HUES6 (cell line): ENCODE data around the gene RUFY1.

ENCODE experiments used
- H3K27ac ChIP-seq: 2 replicates; pipeline ENCODE4 v1.7.0; 2013; ENCODE audit warnings: low read depth, mild to moderate bottlenecking, low read length, inconsistent platforms
- H3K27me3 ChIP-seq: 2 replicates; pipeline ENCODE4 v1.6.1; 2013; ENCODE audit warnings: low read length; ENCODE audit not compliant: control insufficient read depth, insufficient read depth
- H3K36me3 ChIP-seq: 2 replicates; pipeline ENCODE4 v1.6.1; 2013; ENCODE audit warnings: low read length; ENCODE audit not compliant: control insufficient read depth, insufficient read depth
- H3K4me1 ChIP-seq: 2 replicates; pipeline ENCODE4 v1.6.1; 2013; ENCODE audit warnings: low read length; ENCODE audit not compliant: control insufficient read depth, insufficient read depth
- H3K4me3 ChIP-seq: 2 replicates; pipeline ENCODE4 v1.5.1; 2013; ENCODE audit warnings: low read depth, low read length
- H3K9ac ChIP-seq: one replicate; pipeline ENCODE4 v1.6.1; 2013; ENCODE audit warnings: mild to moderate bottlenecking, low read length
- H3K9me3 ChIP-seq: 2 replicates; pipeline ENCODE4 v1.6.1; 2013; ENCODE audit warnings: low read depth, low read length; ENCODE audit not compliant: control insufficient read depth, insufficient read depth

The RUFY1 gene

DNA sequence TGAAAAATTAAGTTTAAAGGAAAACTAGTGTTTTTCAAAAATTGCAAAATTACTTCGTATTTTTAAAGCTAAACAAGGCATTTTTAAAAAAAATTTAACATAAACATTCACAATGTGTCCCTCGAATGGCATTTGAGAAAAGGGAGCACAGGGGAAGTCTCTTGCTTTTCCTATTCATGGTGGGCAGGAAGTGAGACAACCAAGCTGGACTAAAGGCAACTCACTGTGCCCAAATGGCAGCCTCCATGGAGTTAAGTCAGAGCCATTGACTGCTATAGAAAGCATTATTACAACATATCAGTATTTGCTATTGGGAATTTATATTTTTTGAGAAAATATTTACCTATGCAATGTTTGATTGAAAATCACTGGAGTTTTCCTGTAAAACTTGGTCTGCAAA, 64.8 kb downstream of the RUFY1 start:
- no peak overlapping the region for H3K4me3 ChIP-seq
- H3K27me3 ChIP-seq: no peaks in the 10 kb centered on the region
- peaks cover 98% of the 10 kb centered on the region for H3K36me3 ChIP-seq
- H3K4me1 ChIP-seq: peaks cover under 1% of the 10 kb centered on the region; the same call in 1 of the 2 replicates
- no peaks in the 10 kb centered on the region for H3K9me3 ChIP-seq
- H3K9ac ChIP-seq: no peak overlapping the region
- no peak overlapping the region for H3K27ac ChIP-seq

DNA sequence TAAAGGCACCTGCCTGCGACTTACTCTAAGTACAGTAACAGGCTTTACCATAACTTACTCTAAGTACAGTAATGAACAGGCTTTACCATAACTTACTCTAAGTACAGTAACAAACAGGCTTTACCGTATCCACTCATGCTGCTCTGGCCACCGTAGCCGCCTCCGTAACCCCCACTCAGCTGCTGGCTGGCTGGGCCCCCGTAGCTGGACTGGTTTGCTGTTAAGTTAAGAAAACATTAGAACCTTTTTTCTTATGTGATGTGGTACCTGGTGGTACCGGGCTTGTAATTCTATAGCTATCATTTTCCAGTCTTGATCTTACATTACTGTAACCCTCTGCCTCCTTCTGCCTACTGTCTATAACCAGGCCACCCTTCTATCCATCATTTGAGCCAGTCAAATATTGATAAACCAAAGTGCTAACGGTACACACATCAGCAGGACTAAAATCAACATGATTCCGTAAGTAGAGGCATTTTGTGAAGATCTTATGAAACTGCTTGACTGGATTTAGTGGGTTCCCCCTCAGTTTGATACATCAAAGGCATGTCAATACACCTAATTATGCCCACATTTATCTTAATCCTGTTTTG, 65.7 kb downstream of the RUFY1 start:
- Histone ChIP-seq H3K4me1 (peaks cover 9% of the 10 kb centered on the region), H3K36me3 (peaks cover 98% of the 10 kb centered on the region), H3K9ac (no peak overlapping the region), H3K27me3 (no peaks in the 10 kb centered on the region), H3K9me3 (no peaks in the 10 kb centered on the region), H3K4me3 (no peak overlapping the region), H3K27ac (no peak overlapping the region)

DNA sequence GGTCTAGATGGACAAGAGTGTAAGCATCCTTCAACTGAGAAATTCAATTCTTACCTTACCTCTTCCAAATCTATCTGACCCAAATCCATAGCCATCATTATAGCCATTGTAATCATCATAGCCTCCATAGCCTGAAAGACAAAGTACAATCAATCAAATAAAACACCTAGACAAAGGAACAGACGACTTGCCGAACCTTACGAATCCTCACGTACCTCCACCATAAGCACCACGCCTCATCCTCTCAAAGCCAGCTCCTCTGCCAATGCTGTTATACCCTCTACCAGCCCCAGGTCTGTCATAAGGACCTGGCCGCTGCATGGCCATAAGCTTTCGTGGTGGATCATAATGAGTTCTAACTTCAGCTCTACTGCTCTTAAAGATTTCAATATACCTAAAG, 67.6 kb downstream of the RUFY1 start:
- no peak overlapping the region for H3K27ac ChIP-seq
- no peak overlapping the region for H3K9ac ChIP-seq
- peaks cover 19% of the 10 kb centered on the region for H3K4me1 ChIP-seq

DNA sequence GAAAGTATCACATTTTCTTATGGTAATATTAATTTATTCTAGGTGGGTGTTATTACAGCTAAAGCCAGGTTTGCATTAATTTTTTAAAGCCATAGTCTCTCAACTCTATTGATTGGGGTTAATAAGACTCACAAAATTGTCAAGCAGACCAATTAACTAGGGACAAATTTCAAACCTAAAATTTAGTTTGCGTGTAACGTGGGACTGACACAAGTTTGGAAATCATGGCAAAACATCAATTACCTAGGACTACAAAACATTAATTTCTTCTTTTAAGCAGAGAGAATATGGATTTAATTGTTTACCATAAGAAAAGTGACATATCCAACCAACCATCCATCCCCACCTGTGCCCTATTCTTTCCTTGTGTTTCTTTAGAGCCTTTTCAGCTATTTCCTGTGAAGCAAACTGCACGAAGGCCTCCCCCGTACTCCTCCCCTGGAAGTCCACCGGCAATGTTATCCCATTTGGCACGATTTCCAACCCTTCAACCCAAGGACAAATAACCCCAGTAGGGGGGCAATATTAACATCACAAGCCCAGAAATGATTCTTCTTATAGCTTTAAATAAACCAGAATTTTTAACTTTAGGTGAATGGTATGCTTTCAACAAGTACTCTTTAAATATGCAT, 68.7 kb downstream of the RUFY1 start:
- H3K36me3 ChIP-seq: peaks cover 86% of the 10 kb centered on the region
- no peak overlapping the region for H3K9ac ChIP-seq
- no peaks in the 10 kb centered on the region for H3K27me3 ChIP-seq
- H3K27ac ChIP-seq: no peak overlapping the region
- peaks cover 19% of the 10 kb centered on the region for H3K4me1 ChIP-seq
- no peaks in the 10 kb centered on the region for H3K9me3 ChIP-seq
- peak overlapping the region; percentile 90 for H3K4me3 ChIP-seq

More for the DNA sequence above, 67.6 kb downstream of the RUFY1 start:
- no peaks in the 10 kb centered on the region for H3K9me3 ChIP-seq
- no peaks in the 10 kb centered on the region for H3K27me3 ChIP-seq
- H3K36me3 ChIP-seq: peaks cover 97% of the 10 kb centered on the region
- no peak overlapping the region for H3K4me3 ChIP-seq

DNA sequence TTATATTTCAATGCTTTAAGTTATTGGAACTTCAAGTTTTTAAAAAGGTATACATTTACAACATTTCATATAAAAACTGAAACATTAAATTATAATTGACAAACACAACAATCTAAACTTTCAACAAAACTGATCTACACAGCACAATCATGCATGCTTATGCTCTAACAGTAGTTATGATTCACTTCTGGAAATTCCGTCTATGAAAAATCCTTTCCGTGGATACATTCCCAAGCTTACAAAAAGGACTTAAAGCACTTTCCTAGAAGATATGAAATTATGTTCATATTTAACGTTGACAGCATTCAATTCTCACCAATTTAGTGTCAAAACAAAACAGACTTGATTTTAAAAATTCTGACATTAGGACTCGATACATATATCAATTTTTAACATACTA, 69.4 kb downstream of the RUFY1 start:
- Histone ChIP-seq H3K9ac (no peak overlapping the region), H3K27me3 (no peaks in the 10 kb centered on the region), H3K27ac (no peak overlapping the region), H3K4me1 (peaks cover 26% of the 10 kb centered on the region), H3K36me3 (peaks cover 79% of the 10 kb centered on the region), H3K4me3 (peak overlapping the region; percentile 90), H3K9me3 (no peaks in the 10 kb centered on the region)

DNA sequence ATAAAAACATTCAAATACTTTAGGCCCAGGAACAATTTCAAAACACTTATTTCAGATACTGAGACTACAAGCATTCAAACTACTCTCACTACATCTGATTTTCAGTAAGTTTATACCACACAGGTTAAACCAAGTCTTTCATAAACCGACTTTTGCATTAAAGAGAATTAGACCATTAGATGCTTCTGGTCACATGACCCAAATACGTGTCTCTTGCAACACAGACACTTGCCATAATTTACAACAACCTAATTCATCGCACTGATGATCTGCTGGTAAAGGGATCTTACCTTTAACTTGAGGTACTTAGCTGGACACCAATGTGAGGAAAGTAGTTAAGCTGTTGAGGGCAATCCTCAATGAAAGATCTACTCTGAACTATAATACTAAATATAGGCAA, 69.9 kb downstream of the RUFY1 start:
- Histone ChIP-seq H3K4me1 (peaks cover 31% of the 10 kb centered on the region), H3K4me3 (peak overlapping the region; percentile 90), H3K36me3 (peaks cover 74% of the 10 kb centered on the region), H3K27ac (no peak overlapping the region), H3K27me3 (no peaks in the 10 kb centered on the region), H3K9ac (no peak overlapping the region), H3K9me3 (no peaks in the 10 kb centered on the region)

DNA sequence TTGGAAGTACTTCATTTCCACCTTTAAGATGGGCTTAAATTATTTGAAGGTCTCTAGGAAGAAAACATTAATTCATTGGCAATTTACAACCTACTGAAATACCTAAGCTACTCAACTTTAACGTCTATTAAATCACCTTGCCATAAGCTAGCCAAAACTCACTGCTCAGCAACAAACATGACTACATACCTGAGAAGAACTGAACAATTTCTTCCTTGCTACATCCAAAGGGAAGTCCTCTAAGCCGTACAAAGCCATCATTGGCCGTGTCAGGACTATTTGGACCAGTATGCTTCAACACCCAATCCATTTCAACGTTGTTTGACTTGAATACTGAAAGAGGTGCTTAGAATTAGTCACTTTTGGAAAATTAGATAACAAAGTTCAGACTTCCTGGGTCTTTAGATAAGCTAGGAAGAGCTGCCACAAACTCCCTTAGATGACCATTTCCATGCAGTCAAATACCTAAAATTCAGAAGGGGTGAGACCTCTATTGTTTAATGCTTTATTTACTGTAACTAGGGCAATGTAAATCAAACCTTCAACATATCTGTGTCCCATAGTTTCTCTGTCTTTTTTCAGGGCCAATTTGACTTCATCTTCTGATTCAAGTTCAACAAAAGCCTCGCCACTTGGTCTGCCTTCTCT, 70.5 kb downstream of the RUFY1 start:
- H3K9me3 ChIP-seq: no peaks in the 10 kb centered on the region
- H3K4me1 ChIP-seq: peaks cover 31% of the 10 kb centered on the region
- peaks cover 68% of the 10 kb centered on the region for H3K36me3 ChIP-seq
- H3K27me3 ChIP-seq: no peaks in the 10 kb centered on the region
- H3K27ac ChIP-seq: no peak overlapping the region
- no peak overlapping the region for H3K9ac ChIP-seq
- H3K4me3 ChIP-seq: peak overlapping the region; percentile 90

DNA sequence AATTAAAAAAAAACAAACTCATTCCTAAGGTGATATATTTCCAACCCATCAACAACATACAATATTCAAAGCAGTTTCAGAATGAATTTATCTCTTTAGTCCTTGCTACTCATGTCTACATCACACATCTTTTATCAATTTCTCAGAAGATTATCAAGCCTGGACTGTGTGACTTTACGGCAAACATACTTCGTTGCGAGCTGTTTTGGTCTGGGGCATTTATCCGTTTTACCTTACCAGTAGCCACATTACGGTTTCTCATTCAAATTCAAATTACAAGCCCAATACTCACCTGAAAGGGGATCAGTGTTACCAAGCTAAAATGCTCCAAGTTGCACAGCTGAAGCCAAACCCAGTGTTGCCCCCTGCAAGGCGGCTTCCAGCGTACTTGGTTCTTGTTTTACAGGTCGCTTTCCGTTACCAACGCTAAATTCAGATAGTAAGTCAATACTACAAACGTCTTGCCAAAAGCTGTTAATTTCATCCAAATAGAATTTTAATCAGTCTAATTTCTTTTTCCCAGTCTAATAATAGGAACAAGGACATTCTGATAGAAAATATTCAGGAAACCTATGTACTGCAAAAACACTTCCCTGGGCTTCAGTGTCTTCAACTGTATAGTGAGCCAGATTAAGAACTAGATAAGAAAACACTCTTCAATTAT, 71.3 kb downstream of the RUFY1 start:
- Histone ChIP-seq H3K9ac (peak overlapping the region; percentile 66), H3K27ac (peak overlapping the region; percentile 7; the same call in 1 of the 2 replicates), H3K4me1 (peaks cover 31% of the 10 kb centered on the region), H3K9me3 (no peaks in the 10 kb centered on the region), H3K27me3 (no peaks in the 10 kb centered on the region), H3K36me3 (peaks cover 60% of the 10 kb centered on the region), H3K4me3 (peak overlapping the region; percentile 90)

DNA sequence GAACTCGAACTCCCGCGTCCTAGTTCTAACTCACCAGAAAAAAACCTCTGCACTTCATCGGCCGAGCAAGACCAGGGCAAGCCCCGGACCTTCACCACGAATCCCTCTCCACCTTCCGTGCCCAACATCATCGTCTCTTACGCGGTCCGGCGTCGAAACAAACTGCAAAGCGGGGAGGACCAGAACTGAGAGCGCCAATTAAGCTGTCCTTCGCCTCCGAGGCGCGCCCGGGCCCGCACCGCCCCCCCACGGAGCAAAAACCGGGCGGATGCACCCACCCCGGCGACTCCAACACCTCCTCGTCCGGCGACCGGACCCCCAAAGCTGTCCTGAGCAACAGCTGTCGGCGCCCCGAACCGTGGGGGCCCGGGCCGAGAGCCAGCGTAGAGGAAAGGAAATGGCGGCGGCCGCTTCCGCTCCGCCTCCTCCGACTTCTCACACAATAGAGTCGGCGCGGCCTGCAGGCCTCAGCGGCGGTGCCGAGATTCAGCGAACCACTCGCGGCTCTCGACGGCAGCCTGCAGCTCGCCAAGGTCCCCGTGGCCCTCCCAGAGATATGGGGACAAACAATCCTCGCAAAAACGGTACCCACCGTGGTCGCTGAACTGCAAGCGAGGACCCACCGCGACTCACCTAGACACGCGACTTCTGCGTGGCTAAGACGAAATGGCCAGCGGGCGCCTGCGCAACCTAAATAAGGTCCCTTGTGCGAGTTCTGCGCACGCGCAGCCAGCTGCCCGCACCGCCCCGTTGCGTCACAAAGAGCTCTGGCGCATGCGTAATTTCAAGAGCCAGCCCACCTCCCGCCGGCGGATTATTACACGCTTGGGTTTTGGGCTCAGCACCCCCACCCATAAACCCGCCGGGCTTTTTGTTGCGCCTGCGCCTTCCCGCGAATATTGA, 72.9 kb downstream of the RUFY1 start, which contains the start of gene HNRNPH1:
Gene HNRNPH1 (minus strand): TSS at position 669 of the 903 bp plus-strand sequence. CDS start 538 bp downstream, at position 131.
- Histone ChIP-seq H3K27ac (peak within 1 kb of the TSS; percentile 98), H3K9ac (peak within 1 kb of the TSS; percentile 100), H3K4me1 (peaks cover 31% of the 10 kb centered on the region), H3K36me3 (peaks cover 44% of the 10 kb centered on the region), H3K27me3 (no peaks in the 10 kb centered on the region), H3K9me3 (no peaks in the 10 kb centered on the region), H3K4me3 (peak within 1 kb of the TSS; percentile 90)

DNA sequence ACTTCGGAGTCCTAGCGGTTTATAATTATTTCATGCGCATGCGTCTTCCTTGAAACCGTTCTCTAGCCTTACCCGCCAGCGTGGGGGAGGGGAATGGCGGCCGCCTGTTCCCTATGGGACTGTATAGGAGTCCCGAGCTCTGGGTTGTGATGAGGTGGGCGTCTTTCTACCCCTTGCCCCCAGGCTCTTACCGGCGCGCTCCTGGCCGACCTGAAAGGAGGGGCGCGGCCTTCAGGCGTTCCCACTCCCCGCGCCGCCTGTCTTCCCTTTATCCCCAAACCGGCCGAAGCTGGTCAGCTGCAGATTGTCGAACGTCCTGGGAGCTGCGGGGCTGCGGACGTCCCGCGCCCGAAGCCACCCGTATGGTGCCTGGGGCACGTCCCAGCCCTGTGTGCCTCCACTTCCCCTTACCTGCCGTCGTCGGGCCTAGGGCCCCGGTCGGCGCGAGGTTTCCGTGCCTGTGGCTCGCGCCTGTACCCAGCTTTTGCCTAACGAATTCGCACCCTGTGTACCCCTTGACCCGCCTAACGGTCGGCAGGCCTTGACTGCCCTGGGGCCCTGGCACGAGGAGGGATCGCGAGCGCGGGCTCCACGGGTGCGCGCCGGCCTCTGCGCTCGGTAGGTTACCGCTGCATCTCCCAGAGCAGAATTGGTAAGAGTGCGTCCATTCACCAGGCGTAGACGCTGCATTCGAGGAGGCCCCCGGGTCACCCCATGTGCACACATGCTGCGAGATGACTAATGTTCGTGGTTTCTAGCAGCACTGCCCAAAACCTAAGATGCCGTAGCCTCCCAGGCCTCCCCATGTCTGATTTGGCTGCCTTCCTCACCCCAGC, 73.8 kb downstream of the RUFY1 start:
- Histone ChIP-seq H3K27ac (peak overlapping the region; percentile 98), H3K4me1 (peaks cover 31% of the 10 kb centered on the region), H3K36me3 (peaks cover 35% of the 10 kb centered on the region), H3K9ac (peak overlapping the region; percentile 100), H3K4me3 (peak overlapping the region; percentile 90), H3K27me3 (no peaks in the 10 kb centered on the region), H3K9me3 (no peaks in the 10 kb centered on the region)
